ENCODE measurements around the gene ZNF107. TPM values are rescaled to one million over a fixed set of nuclear protein-coding genes. Genes with fewer than 3 reads are reported as not detected.

ZNF107 gene
- total and polyA plus RNA-seq, 2 of the 4 experiments (the other 2 are of a cell fraction), result 2.0 to 2.5 TPM

- no TSS peak for BruUV-seq (replicated peaks)
- DNase-seq, result no peak
- Histone ChIP-seq H3K9ac (ENCODE audit: low read depth, low read length) (no peak overlapping the region), H3K4ac (ENCODE audit: low read depth, low read length) (no peak overlapping the region), H3K23ac (ENCODE audit: low read depth, low read length) (no peak overlapping the region), H3K27ac (ENCODE audit: insufficient read depth, low read length) (no peak overlapping the region), H2BK20ac (ENCODE audit: low read depth, low read length) (no peak overlapping the region), H4K8ac (ENCODE audit: low read depth in 2 of 2, low read length in 2 of 2) (no peak overlapping the region), H4K20me1 (ENCODE audit: insufficient read depth, low read length) (no peaks in the 10 kb centered on the region), H2BK5ac (ENCODE audit: low read depth, low read length, poor library complexity, severe bottlenecking) (no peak overlapping the region), H3K9me1 (ENCODE audit: insufficient read depth, low read length) (no peaks in the 10 kb centered on the region), H2BK15ac (ENCODE audit: low read depth, low read length) (no peak overlapping the region), H3K79me1 (ENCODE audit: low read depth in 1 of 2, low read length in 2 of 2) (no peaks in the 10 kb centered on the region), H4K91ac (ENCODE audit: insufficient read depth, low read depth, low read length) (no peak overlapping the region), H2AK9ac (replicated peaks; ENCODE audit: low read depth, low read length, poor library complexity) (no peak overlapping the region), H4K5ac (ENCODE audit: low read depth, low read length) (no peak overlapping the region), H3K27me3 (ENCODE audit: control insufficient read depth, insufficient read depth, low read length) (no peaks in the 10 kb centered on the region), H2AFZ (replicated peaks; ENCODE audit: low read length, poor library complexity) (no peak overlapping the region), H3K9me3 (ENCODE audit: control insufficient read depth, insufficient read depth, low read length) (no peaks in the 10 kb centered on the region), H2BK120ac (ENCODE audit: low read depth, low read length) (no peak overlapping the region), H3K14ac (replicated peaks; ENCODE audit: low read depth, low read length) (no peak overlapping the region), H3K56ac (ENCODE audit: extremely low read depth, insufficient read depth, low read length) (no peak overlapping the region), H3K4me3 (ENCODE audit: insufficient read depth, low read depth, low read length) (no peak overlapping the region), H3K18ac (ENCODE audit: low read depth, low read length) (no peak overlapping the region), H2AK5ac (ENCODE audit: low read depth, low read length) (no peak overlapping the region), H3K4me1 (ENCODE audit: control insufficient read depth, insufficient read depth, low read length) (no peaks in the 10 kb centered on the region), H3K4me2 (ENCODE audit: low read depth, low read length) (no peak overlapping the region), H3K36me3 (ENCODE audit: control insufficient read depth, insufficient read depth, low read length) (no peaks in the 10 kb centered on the region)
- in situ Hi-C loops (cut with MboI; ENCODE audit: low sequenced_read_pairs), result no loop called here
- intact Hi-C loops (cut with micrococcal nuclease), result no loop called here
- dilution Hi-C loops (cut with HindIII; ENCODE audit: low sequenced_read_pairs, unreplicated experiment), result no loop called here
- POLR2A ChIA-PET (ENCODE audit: unreplicated experiment), result no interaction called here
- no peak for ATAC-seq (ENCODE audit: low read depth)
- WGBS, 2 experiments (ENCODE audit: extremely low coverage in 2 of 2, insufficient read length in 1 of 2), result no CpG with 5 or more reads among the region's 12 CpGs
- peak; percentile 42 for TF ChIP-seq CTCF (conservative IDR thresholded peaks at IDR 0.05; ENCODE audit: low read depth, low read length)
- no peak for TF ChIP-seq NFE2L2 (IDR thresholded peaks at IDR 0.05; ENCODE audit: low read depth, low read length)
- TF ChIP-seq RAD21 (IDR thresholded peaks at IDR 0.05; ENCODE audit: low read length), result peak; percentile 40
- TF ChIP-seq CEBPB (IDR thresholded peaks at IDR 0.05; ENCODE audit: low read depth, low read length), result no peak
- CTCF ChIA-PET, result interaction anchor here (0.6 to 0.7 kb wide), 2 partner anchors 62 to 102 kb away, joined by 3 read pairs; no protein-coding TSS in a partner anchor
These were observed 40.5 kb upstream of the ZNF107 start for GRCh38 chr7:64625114-64626082.
